HFFc6 (cell line): ENCODE results near the gene NUP153. TPM values are rescaled to one million over a fixed set of nuclear protein-coding genes. Genes with fewer than 3 reads are reported as not detected.

Experiments used
- DNase-seq: peaks from one replicate; pipeline ENCODE4 v3.0.0-alpha.2; 2018
- H3K27ac Mint-ChIP-seq: 2 replicates; pipeline ENCODE4 v1.8.0; 2020; ENCODE audit warnings: mild to moderate bottlenecking, mixed read lengths
- H3K27me3 Mint-ChIP-seq: 2 replicates; pipeline ENCODE4 v1.8.0; 2021; ENCODE audit warnings: mild to moderate bottlenecking, moderate library complexity, mixed read lengths; ENCODE audit not compliant: insufficient read depth
- H3K36me3 Mint-ChIP-seq: 2 replicates; pipeline ENCODE4 v1.8.0; 2021; ENCODE audit warnings: low read depth, mixed read lengths
- H3K4me1 Mint-ChIP-seq: 2 replicates; pipeline ENCODE4 v1.8.0; 2020; ENCODE audit warnings: low read depth, mixed read lengths
- H3K4me3 Mint-ChIP-seq: 2 replicates; pipeline ENCODE4 v1.8.0; 2020; ENCODE audit warnings: mild to moderate bottlenecking, moderate library complexity, mixed read lengths
- H3K9me3 Mint-ChIP-seq: 2 replicates; pipeline ENCODE4 v1.8.0; 2020; ENCODE audit warnings: mild to moderate bottlenecking, mixed read lengths
- total RNA-seq, 6 experiments: library from RNA; stranded (reverse); fragmentation: NEBNext Ultra II Directional; extraction: Animal tissue kit (Norgen Biotek cat#: 25700); gene quantifications; 2 replicates in 1 of 6; 3 replicates in 5 of 6; pipeline ENCODE4 v1.2.3, GENCODE V29; 2021
- TF ChIP-seq, protein P1 (sequence below): fragments of 200-600 bp; sonication (generic); IDR thresholded peaks from 2 replicates; pipeline ENCODE4 v1.5.0; 2021; ENCODE audit warnings: antibody characterized with exemption, mild to moderate bottlenecking

Gene NUP153
- total RNA-seq, 6 experiments from 2014 or later, result 32.9 to 42.0 (median 37.1) TPM

DNA sequence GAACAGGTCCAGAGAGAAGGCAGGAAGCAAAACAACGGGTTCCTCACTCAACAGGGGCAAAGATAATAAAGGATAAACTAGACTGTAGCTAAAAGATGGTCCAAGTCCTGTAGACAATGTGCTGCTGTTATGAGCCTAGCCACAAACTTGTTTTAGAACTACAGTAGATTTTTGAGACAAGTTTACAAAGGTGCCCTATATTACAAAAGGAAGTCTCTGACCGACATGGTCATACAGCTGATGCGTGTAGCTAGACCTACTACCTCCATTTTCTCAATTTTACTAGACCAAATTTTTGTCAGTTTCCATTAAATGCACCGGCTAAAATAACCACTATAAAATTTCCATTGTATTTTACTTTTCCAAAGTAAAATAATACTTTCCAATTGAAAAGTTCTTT is 94.7 kb downstream of the NUP153 start:
- Mint-ChIP-seq H3K27ac (no peak overlapping the region), H3K27me3 (no peaks in the 10 kb centered on the region), H3K4me1 (no peaks in the 10 kb centered on the region), H3K36me3 (peaks cover 17% of the 10 kb centered on the region), H3K4me3 (no peak overlapping the region), H3K9me3 (no peaks in the 10 kb centered on the region)
- DNase-seq, result no peak
- TF ChIP-seq, protein P1, sequence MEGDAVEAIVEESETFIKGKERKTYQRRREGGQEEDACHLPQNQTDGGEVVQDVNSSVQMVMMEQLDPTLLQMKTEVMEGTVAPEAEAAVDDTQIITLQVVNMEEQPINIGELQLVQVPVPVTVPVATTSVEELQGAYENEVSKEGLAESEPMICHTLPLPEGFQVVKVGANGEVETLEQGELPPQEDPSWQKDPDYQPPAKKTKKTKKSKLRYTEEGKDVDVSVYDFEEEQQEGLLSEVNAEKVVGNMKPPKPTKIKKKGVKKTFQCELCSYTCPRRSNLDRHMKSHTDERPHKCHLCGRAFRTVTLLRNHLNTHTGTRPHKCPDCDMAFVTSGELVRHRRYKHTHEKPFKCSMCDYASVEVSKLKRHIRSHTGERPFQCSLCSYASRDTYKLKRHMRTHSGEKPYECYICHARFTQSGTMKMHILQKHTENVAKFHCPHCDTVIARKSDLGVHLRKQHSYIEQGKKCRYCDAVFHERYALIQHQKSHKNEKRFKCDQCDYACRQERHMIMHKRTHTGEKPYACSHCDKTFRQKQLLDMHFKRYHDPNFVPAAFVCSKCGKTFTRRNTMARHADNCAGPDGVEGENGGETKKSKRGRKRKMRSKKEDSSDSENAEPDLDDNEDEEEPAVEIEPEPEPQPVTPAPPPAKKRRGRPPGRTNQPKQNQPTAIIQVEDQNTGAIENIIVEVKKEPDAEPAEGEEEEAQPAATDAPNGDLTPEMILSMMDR, result no peak

DNA sequence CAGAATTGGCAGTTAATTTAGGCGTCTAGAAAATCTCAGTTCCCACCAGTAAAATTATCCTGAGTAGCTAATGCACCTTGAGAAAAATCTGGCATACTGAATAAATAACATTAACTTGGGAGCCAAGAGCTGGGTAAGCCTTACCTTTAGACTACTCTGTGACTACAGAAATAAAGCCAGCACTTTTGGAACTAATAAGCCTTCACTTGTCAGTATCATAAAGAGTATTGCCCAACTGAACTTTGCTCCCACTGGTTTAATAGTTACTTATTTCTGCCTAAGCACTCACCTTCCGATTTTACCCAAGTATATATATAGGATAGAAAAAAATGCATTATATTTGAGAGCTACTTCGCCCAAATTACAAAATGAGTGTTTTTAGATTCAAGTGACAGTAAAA is 95.9 kb downstream of the NUP153 start:
- Mint-ChIP-seq H3K9me3 (no peaks in the 10 kb centered on the region), H3K27ac (no peak overlapping the region), H3K4me3 (no peak overlapping the region), H3K36me3 (peaks cover 11% of the 10 kb centered on the region; the same call in 1 of the 2 replicates), H3K4me1 (no peaks in the 10 kb centered on the region), H3K27me3 (no peaks in the 10 kb centered on the region)
- no peak for DNase-seq
- TF ChIP-seq, protein P1, result no peak

- H3K27ac Mint-ChIP-seq, result no peak overlapping the region
- peaks cover 8% of the 10 kb centered on the region; the same call in 1 of the 2 replicates for H3K36me3 Mint-ChIP-seq
- no peak for DNase-seq
- no peaks in the 10 kb centered on the region for H3K9me3 Mint-ChIP-seq
- TF ChIP-seq, protein P1, result no peak
- H3K27me3 Mint-ChIP-seq, result no peaks in the 10 kb centered on the region
- H3K4me3 Mint-ChIP-seq, result no peak overlapping the region
- peaks cover 2% of the 10 kb centered on the region for H3K4me1 Mint-ChIP-seq
These were observed 100.1 kb downstream of the NUP153 start for GRCh38 chr6:17606606-17607005.

GRCh38 chr6:17602888-17603287 is 103.8 kb downstream of the NUP153 start:
- TF ChIP-seq, protein P1, result no peak
- DNase-seq, result no peak
- H3K9me3 Mint-ChIP-seq, result no peaks in the 10 kb centered on the region
- peaks cover 8% of the 10 kb centered on the region; the same call in 1 of the 2 replicates for H3K36me3 Mint-ChIP-seq
- H3K27me3 Mint-ChIP-seq, result no peaks in the 10 kb centered on the region
- no peak overlapping the region for H3K27ac Mint-ChIP-seq
- H3K4me3 Mint-ChIP-seq, result no peak overlapping the region
- H3K4me1 Mint-ChIP-seq, result peaks cover 16% of the 10 kb centered on the region

- TF ChIP-seq, protein P1, result no peak
- Mint-ChIP-seq H3K27ac (peak overlapping the region; percentile 52), H3K4me3 (peak overlapping the region; percentile 88), H3K27me3 (no peaks in the 10 kb centered on the region), H3K36me3 (peaks cover 8% of the 10 kb centered on the region; the same call in 1 of the 2 replicates), H3K4me1 (peaks cover 16% of the 10 kb centered on the region), H3K9me3 (no peaks in the 10 kb centered on the region)
- DNase-seq, result no peak
These were observed 105.4 kb downstream of the NUP153 start for GRCh38 chr6:17601386-17601703.
